Measurements from ENCODE around the gene TDRD7.

The TDRD7 gene, protein sequence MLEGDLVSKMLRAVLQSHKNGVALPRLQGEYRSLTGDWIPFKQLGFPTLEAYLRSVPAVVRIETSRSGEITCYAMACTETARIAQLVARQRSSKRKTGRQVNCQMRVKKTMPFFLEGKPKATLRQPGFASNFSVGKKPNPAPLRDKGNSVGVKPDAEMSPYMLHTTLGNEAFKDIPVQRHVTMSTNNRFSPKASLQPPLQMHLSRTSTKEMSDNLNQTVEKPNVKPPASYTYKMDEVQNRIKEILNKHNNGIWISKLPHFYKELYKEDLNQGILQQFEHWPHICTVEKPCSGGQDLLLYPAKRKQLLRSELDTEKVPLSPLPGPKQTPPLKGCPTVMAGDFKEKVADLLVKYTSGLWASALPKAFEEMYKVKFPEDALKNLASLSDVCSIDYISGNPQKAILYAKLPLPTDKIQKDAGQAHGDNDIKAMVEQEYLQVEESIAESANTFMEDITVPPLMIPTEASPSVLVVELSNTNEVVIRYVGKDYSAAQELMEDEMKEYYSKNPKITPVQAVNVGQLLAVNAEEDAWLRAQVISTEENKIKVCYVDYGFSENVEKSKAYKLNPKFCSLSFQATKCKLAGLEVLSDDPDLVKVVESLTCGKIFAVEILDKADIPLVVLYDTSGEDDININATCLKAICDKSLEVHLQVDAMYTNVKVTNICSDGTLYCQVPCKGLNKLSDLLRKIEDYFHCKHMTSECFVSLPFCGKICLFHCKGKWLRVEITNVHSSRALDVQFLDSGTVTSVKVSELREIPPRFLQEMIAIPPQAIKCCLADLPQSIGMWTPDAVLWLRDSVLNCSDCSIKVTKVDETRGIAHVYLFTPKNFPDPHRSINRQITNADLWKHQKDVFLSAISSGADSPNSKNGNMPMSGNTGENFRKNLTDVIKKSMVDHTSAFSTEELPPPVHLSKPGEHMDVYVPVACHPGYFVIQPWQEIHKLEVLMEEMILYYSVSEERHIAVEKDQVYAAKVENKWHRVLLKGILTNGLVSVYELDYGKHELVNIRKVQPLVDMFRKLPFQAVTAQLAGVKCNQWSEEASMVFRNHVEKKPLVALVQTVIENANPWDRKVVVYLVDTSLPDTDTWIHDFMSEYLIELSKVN

DNA sequence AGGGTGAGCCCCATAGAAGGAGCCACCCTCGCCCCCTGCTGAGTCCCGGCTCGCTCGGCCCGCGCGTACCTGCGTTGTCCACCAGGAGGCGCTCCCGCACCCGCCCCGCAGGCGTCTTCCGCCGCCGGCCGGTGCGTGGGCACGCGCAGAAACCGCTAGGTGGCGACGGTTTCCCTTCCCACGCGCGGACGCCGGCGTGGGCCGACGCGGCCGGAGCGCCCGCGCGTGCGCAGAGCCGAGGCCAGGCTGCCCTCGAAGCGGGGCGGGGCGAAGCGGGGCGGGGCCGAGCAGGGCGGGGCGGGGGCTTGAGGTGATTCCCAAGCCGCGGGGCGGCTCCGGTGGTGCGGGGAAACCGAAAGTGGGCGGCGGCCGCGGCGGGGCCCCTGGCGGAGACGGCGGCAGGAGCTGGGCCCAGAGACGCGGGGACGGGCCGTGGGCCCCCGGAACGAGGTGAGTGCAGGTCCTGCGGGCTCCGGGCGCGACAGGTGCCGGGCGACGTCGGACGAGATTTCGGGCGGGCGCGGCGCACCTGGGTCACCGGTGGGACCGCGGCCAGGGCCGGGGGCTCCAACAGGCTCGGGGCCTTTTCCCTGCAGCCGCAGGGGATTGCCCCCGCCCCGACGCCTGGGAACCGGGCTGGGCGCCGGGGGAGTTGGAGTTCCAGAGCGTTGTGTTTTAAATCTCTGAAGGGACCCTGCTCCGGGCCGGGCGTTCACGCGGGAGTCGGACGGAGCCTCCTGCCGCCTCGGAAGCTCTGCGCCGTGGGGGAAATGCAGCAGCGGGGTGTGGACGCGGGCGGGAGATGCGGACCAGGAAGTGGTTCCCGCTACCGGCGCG, at the start of gene TDRD7:
TDRD7 (plus strand) TSS at position 308 of the 837 bp plus-strand sequence. CDS start 16,370 bp downstream, outside the sequence.
- no peak for DNase-seq

DNA sequence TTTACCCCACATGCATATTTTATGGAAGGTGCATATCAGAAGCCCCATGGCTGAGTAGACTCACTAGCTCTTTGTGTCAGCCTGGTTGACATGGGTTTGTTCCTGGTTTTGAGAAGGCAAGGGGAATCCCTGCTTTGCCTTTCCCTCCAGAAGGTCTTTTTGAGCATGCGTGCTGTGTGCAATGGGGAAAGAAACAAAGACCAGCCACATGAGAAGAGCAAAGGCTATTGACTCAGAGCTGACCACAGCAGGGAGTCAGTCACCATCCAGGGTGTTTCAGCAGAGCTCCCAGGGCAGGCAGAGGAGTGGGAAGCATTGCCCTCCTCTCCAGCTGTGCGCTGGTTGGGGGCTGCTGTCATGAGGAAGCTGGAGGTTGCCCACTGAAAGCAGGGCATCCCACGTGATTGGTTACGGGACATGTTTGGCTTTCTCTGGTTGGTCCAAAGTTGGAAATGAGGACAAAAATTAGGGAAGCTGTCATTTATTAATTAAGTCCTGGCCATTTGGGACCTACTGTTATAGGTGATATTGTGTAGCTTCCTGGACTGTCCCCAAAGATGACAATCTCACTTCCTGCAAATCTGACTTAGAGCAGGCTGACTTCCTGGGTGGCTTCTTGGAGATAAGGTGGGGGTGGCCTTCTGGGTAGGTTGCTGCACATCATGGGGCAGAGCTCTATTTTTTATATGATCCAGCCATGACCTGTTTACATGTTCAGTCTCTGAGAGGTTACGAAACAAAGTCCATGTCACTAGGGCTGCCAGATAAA, 48.9 kb upstream of the TDRD7 start:
- DNase-seq = no peak

DNA sequence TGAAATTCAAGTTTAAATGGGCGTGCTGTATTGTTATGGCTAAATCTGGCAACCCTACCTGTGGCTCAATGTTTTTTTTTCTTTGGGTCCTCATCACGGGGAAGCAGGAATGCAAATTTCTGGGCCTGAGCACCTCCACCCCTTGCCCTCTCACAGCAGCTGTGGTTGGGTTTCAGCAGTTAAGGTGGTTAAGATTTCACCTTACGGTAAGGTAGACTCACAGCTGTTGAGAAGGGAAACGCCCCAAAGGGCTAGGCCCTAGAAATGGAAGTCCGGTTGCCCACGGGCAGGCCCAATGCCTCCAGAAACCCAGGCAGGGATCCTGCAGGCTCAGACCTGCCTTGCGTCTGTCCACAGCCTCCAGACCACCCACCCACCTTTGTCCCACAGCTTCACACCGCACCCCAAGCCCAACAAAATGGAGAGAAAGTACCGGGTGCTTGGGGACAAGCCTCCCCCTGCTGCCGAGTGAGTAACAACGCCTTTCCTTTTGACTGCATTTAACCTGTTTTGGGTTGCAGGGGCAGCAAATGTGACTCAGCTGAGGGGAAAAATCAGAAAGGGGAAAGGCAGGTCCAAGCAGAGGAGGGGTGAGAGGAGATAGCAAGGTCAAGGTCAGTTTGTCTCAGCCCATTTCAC, 48.1 kb upstream of the TDRD7 start:
- DNase-seq = no peak

DNA sequence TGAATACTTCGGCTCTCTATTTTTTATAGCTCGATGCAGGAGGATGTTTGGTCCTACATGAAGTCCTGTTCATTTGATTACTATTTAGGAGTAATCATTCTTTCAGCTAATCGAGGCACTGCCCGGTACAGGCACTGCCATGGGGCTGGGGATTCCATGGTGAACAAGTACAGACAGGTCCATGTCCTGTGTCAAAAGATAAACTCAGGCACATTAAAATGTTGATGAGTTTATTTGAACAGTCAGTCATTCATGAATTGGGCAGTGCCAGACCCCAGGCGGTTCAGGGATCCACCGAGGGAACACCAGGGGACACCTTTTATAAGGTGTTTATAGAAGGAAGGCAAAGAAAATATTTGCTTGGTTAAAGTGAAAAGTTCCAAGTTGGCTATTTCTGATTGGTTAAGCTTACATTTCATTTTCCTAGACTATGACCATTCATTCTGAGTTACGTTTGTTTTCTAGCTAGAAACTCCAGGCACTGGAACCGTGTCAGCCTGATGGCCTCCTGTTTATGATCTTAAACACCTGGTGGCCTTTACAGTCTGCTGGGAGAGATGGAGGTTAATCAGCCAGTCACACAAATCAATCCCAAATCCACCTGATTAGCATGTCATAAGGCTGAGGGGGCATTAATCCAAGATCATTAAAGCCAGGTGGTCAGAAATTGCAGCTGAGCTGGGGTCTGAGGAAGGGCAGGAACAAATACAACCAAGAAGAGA, 47.0 kb upstream of the TDRD7 start:
- no peak for DNase-seq

DNA sequence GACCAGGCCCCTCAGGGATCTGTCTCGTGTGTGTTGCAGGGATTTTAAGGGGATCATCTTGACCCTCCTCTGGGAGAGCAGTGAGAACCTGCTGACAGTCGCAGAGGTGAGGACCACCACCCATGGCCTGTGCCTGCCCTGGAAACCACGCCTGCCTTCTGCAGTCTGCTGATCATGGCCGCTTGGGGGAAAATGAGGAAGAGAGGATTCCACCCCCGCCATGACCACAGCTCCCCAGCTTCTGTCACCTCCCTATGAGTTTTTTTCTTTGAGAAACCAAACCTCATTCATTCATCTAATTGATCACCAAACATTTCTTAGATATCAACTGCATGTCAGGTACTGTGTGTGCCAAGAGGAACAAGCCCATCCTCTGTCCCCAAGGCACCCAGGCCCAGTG, 46.3 kb upstream of the TDRD7 start:
- DNase-seq = no peak

DNA sequence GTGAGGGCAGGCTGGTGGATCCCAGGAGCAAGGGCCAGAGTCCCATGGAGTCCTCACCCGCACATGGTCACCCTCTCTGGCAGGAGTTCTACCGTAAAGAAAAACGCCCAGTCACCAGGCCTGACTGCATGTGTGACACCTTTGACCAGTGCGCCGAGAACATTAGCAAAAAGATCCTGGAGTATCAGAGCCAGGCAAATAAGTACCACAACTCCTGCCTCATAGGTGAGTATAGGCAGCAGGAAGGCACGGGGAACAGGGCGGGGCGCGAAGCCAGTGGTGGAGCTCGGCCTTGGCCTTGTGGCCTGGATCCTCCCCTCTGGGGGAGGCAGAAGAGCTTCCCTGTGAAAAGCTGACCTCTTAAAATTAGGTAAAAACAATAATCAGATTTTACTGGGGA, 45.4 kb upstream of the TDRD7 start:
- DNase-seq = no peak

DNA sequence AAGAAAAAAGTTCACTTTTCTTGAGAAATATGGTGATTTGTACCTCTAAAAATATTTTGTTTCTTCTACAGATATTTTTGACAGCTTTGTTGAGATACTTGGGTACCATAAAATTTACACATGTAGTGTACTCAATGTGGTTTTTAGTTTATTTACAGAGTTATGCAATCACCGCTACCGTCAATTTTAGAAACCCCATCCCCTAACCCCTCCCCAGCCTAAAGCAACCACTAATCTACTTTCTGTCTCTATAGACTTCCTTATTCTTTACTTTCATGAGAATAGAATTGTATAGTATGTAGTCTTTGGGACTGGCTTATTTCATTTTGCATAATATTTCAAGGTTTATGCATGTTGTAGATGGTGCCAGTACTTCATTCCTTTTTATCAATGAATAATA, 45.0 kb upstream of the TDRD7 start:
- DNase-seq = no peak

DNA sequence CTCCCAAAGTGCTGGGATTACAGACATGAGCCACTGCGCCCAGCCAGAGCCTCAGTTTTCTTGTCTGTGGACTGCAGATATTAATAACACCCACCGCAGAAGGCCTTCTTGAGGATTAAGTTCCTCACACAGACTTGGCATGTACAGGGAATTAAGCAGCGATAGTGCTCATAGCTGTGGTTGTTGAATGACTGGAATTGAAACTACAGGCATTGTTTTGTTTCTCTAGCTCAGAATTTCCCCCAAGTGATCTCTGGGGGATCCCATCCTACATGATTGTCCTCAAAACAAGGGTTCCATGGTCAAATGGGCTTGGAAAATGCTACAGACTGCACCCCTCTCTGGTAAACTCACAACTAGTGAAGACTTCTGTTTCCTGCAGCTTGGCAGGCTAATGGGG, 44.2 kb upstream of the TDRD7 start:
- DNase-seq = no peak

DNA sequence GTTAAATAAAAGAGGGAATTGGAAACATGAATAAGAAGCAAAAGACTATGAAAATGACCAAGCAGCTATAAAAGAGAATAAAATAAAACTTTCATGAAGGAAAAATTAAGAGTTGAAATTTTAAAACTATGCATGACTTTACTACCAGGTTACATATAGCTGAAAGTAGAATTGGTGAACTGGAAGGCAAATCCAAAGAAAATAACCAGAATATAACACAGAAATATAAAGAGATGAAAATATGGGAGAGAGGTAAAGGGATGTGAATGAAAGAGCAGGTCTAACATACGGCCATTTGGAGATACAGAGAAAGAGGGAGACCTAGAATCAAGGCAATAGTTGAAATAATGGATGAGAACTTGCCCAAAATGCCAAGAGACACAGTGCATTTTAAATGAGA, 42.9 kb upstream of the TDRD7 start:
- no peak for DNase-seq

DNA sequence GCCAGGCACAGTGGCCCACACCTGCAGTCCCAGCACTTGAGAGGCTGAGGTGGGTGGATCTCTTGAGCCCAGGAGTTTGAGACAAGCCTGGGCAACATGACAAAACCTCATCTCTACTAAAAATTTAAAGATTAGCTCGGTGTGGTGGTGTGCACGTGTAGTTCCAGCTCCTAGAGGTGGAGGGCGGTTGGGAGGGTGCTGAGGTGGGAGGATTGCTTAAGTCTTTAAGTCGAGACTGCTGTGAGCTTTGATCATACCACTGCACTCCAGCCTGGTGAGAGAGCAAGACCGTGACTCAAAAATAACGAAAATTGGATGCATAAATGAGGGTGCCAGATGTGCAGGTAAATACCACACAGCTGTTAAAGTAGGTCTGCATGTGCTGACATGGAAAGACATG, 39.3 kb upstream of the TDRD7 start:
- no peak for DNase-seq

DNA sequence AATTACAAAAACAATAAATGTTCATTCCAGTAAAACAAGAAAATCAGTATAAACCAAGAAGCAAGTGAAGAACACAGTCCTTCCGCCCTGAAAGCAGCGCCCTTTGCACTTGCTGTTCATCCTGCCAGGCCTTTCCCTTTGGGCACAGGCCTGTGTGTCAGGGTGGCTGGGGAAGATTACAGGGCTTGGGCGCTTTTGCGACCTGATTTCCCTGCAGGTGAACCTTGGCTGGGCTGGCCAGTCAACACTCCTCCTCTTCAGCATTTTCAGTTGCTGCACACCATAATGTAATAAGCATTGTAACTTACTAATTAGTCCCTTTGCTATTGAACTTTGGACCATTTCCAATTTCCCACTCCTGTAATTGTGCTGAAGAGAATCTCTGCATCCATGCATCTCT, 38.6 kb upstream of the TDRD7 start:
- DNase-seq = no peak

DNA sequence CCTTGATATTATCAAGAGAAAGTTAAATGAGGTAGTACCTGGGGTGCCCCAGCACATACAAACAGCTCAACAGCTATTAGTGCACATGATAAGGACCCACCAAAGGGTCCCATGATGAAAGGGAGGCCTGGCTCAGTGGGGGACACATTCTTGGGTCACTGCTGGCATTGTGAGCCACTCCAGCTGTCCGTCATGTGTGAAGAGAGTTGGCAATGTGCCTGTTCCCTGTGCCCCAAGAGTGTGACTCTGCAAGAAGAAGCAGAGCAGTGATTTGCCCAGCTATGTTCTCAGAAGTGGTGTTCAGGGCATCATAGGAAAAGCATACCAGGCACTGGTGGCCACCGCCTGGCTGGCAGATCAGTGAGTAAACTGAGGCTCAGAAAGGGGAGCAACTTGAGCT, 37.1 kb upstream of the TDRD7 start:
- DNase-seq = no peak

DNA sequence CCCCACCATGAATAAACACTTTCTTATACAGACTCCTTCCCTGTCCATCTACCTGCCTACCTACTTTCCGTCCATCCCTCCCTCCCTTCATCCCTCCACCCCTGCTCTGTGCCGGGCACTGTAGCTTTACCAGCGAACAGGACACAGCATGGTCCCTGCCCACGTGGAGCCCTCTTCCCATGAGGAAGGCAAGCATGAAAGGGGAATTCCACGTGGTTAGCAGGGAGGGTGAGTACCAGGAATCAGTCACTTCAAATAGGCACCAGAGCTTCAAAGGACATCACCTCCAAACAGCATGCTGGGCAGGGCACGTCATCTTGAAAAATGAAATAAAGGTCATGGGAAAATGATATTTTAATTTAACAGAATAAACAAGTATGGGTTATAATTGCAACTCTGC, 35.0 kb upstream of the TDRD7 start:
- no peak for DNase-seq

DNA sequence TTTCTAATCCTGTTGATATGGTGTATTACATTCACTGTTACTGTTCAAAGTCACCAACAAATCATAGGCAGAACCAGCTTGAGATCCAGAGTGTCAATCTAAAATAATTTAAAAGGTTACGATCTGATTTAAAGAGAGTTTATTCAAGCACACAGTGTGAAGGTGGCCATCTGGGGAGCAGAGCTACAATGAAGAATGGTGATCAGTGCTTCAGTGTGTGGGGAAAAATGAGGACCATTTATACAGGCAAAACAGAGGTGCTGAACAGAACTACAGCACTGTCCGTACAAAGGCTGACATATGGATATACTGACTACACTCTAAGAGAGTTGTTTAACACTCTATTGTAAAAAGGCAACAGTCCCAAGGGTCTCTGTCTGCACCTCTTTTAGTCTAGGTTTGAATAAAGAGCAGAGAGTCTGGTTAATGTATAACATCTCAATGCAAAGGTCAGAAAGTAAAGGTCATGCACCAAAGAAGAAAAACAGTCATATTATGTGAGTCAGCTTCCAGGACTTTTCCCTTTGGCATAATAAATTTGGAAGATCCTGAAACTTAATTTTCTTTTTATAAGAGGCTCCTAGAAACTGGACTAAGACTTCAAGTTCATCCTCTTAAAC, 29.7 kb upstream of the TDRD7 start:
- DNase-seq = no peak

DNA sequence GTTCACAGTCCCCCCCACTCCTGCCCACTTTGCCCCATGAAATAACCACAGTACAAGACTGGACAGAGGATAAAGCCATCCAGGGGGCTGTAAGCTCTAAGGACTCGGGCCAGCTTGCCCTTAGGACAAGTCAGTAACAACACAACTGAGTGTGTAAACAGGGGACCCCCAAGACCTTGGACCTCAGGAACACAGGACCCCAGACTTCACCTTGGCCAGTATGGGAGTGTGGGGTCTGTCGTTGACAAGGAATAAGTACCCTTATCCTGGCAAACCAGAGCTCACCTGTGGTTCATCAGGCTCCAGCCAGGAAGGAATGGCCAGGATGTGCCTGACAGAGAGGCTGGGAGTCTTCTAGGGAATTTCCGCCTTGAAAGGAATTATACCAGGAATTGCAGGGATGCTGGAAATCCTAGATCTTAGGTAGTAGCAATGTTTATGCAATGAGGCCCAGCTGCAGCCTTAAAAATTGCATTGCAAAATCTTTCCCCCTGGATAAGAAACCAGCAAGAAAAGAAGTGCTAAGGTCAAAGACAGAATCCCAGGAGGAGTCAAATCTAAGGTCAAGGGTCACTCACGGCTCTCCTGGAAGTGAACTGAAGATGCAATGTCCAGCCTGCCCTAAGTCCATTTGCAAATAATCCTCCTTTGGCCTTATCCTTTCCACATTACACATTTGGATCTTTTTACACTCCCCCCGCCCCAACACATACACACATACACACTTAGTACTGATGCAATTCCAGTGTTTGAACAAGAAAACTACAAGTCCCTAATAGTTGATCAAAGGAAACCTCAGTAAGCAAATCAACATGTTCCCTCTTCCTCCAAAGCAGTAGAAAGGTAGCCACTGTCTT, 27.3 kb upstream of the TDRD7 start:
- no peak for DNase-seq

DNA sequence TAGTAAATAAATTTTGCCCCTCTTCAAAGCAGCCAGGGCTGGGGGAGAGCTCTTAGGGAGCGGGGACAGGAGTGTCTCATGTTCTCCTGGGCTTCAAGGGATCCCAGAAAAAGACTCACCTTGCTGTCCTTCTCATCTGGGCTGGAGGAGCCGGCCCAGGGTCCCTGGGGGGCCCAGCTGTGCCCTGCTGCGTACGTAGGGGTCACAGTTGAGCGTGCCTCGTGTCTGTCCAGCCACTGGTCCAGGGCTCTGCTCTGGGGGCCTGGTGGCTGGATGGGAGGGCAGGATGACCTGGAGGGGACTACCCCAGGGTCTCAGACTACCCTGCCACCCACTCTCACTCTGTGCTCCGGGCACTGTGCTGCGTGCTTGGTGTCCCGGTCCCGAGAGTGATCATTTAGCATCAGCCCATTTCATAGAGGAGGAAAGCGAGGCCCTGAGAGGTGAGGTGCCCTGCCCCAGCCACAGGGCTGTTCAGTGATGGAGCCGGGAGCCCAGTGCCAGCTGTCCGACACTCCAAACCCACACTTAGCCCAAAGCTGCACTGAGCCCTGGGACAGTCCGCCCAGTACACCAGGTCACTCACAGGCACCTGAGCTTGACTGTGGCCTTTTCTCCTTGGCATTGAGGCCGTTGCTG, 26.2 kb upstream of the TDRD7 start:
- no peak for DNase-seq

DNA sequence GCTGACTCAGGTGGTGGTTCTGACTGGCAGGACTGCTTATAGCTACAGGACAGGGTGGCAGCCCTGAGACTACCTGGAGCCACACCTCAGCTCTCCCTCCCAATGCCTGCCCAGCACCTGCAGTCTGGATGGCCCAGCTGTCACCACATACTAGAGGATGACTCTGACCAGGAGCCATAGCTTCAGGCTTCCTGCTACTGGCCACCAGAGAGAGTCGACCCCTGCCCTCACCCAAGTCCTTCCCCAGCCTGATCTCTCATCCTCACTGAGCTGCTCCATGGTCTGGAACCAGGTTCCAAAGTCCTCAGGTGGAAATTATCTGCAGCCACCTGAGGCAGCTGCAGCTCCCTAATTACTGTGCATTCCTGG, 25.6 kb upstream of the TDRD7 start:
- no peak for DNase-seq

DNA sequence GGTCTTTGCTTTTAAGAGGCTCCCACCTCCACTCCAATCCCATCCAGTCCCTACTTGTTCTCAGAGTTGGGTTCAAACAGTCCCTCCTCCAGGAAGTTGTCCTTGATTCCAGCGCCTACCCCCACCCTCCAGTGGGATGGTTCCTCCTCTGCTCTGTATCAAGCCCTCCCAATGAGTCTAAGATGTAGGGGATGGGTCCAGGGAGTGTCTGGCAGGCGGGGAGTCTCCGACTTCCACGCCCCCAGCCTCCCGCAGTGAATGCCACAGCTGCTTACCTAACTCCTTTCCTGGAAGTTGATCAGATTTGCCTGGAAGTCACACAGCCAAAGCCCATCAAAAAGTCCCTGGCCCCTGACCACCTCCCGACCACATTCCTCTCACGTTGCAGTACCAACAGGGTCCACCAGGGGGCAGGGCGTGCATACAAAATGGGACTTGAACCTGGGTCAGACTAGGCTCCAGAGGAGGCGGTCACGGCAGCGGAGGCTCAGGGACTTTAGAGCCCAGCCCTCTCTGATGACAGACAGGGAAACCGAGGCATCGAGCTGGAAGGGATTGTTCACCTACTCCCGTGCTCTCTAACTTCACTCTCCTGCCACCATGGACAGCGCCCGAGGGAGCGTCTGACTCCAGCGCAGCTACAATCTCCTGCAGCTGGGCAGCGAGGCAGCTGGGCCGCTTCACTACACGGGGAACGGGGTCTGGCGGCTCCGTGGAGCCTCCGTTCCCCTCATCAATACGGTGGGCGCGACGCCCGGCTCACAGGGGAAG, 25.0 kb upstream of the TDRD7 start:
- peak; percentile 51 for DNase-seq

Measured in amniotic stem cell (primary cell).